Fibroblast of lung (primary cell): ENCODE measurements around the gene RTKN2. TPM values are rescaled to one million over a fixed set of nuclear protein-coding genes. Genes with fewer than 3 reads are reported as not detected.

Experiments used
- DNase-seq, 2 donors: peaks; one replicate each; pipeline versions ENCODE4 v3.0.0 to v3.0.0-alpha.2; 2010; ENCODE audit warnings: low read depth in 2 of 2
- H2AFZ ChIP-seq: 2 replicates; pipeline ENCODE4 v1.5.1; 2012; ENCODE audit warnings: low read length, control low read depth, inconsistent platforms
- H3K27ac ChIP-seq: 2 replicates; pipeline ENCODE4 v1.5.1; 2011; ENCODE audit warnings: low read length, control low read depth; ENCODE audit not compliant: insufficient read depth
- H3K27me3 ChIP-seq: 2 replicates; pipeline ENCODE4 v1.5.1; 2011; ENCODE audit warnings: mild to moderate bottlenecking, low read length; ENCODE audit not compliant: control insufficient read depth, insufficient read depth
- H3K36me3 ChIP-seq: 2 replicates; pipeline ENCODE4 v1.5.1; 2011; ENCODE audit warnings: low read length; ENCODE audit not compliant: control insufficient read depth, insufficient read depth
- H3K4me1 ChIP-seq: 2 replicates; pipeline ENCODE4 v1.5.1; 2011; ENCODE audit warnings: low read length; ENCODE audit not compliant: control insufficient read depth, insufficient read depth; ENCODE audit errors: extremely low read depth
- H3K4me2 ChIP-seq: 2 replicates; pipeline ENCODE4 v1.5.1; 2011; ENCODE audit warnings: low read length, control low read depth; ENCODE audit not compliant: insufficient read depth; ENCODE audit errors: extremely low read depth
- H3K4me3 ChIP-seq, 4 experiments: fragments of 200-600 bp in 1 of 4; sonication (generic) in 1 of 4; replicated peaks in 1 of 4; 2 replicates each; pipeline ENCODE4 v1.5.1; 2011 to 2016; ENCODE audit warnings: low read length in 4 of 4, low read depth in 3 of 4, mild to moderate bottlenecking in 3 of 4, control low read depth in 2 of 4, inconsistent platforms in 1 of 4, mixed read lengths in 1 of 4; ENCODE audit not compliant: insufficient read depth in 1 of 4; ENCODE audit errors: control extremely low read depth in 1 of 4
- H3K79me2 ChIP-seq: 2 replicates; pipeline ENCODE4 v1.5.1; 2012; ENCODE audit warnings: mild to moderate bottlenecking, low read length, inconsistent platforms; ENCODE audit not compliant: control insufficient read depth, insufficient read depth
- H3K9ac ChIP-seq: 2 replicates; pipeline ENCODE4 v1.5.1; 2011; ENCODE audit warnings: mild to moderate bottlenecking, low read length, control low read depth; ENCODE audit not compliant: insufficient read depth
- H3K9me3 ChIP-seq: 2 replicates; pipeline ENCODE4 v1.5.1; 2012; ENCODE audit warnings: low read depth, low read length; ENCODE audit not compliant: control insufficient read depth, insufficient read depth
- H4K20me1 ChIP-seq: 2 replicates; pipeline ENCODE4 v1.5.1; 2011; ENCODE audit warnings: low read length; ENCODE audit not compliant: control insufficient read depth, insufficient read depth; ENCODE audit errors: extremely low read depth
- EZH2 ChIP-seq: IDR thresholded peaks from 2 replicates; pipeline ENCODE4 v1.5.1; 2012; ENCODE audit warnings: low read length, control low read depth, mild to moderate bottlenecking; ENCODE audit errors: missing control alignments
- polyA plus RNA-seq, 2 donors: library from polyadenylated mRNA; depleted of rRNA in 1 of 2; stranded (reverse) in 1 of 2; unstranded in 1 of 2; fragments of >200 nt; gene quantifications; 2 replicates each; pipeline ENCODE4 v1.2.1, GENCODE V29; 2011 to 2012; ENCODE audit warnings: missing spikeins in 1 of 2
- total RNA-seq: library from RNA; depleted of rRNA; stranded (reverse); fragments of >200 nt; gene quantifications from 2 replicates; pipeline ENCODE4 v1.2.1, GENCODE V29; 2014
- TF ChIP-seq, protein P1 (sequence below), 2 donors: IDR thresholded peaks in 1 of 2; conservative IDR thresholded peaks in 1 of 2; 1 replicate in 1 of 2; 2 replicates in 1 of 2; pipeline ENCODE4 v1.5.1; 2011 to 2012; ENCODE audit warnings: low read length in 2 of 2, control low read depth in 1 of 2, inconsistent platforms in 1 of 2, low read depth in 1 of 2, mild to moderate bottlenecking in 1 of 2

The RTKN2 gene
- total and polyA plus RNA-seq, 2 donors (not counting 1 experiment from before 2014, with no cell fraction given), result 1.1 to 1.2 TPM

DNA sequence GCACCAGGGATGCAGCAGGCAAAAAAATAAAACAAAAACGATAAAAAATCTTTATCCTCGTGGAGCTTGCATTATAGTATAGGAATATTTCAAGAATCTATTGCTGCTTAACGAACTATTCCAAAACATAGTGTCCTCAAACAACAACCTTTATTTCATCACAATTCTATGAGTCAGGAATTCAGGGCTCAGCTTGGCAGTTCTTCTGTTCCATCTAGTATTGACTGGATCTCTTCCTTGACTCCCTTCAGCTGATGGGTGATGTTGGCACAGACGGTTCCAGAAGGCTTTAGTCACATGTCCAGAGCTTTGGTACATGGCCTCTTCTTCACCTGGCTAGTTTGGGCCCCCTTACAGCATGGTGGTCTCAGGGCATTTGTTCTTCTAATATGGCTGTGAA is 88.0 kb downstream of the RTKN2 start:
- TF ChIP-seq, protein P1, sequence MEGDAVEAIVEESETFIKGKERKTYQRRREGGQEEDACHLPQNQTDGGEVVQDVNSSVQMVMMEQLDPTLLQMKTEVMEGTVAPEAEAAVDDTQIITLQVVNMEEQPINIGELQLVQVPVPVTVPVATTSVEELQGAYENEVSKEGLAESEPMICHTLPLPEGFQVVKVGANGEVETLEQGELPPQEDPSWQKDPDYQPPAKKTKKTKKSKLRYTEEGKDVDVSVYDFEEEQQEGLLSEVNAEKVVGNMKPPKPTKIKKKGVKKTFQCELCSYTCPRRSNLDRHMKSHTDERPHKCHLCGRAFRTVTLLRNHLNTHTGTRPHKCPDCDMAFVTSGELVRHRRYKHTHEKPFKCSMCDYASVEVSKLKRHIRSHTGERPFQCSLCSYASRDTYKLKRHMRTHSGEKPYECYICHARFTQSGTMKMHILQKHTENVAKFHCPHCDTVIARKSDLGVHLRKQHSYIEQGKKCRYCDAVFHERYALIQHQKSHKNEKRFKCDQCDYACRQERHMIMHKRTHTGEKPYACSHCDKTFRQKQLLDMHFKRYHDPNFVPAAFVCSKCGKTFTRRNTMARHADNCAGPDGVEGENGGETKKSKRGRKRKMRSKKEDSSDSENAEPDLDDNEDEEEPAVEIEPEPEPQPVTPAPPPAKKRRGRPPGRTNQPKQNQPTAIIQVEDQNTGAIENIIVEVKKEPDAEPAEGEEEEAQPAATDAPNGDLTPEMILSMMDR (conservative IDR thresholded peaks at IDR 0.05 in 1 of 2, IDR thresholded peaks at IDR 0.05 in 1 of 2; ENCODE audit: low read depth in 1 of 2, low read length in 2 of 2), result no peak
- TF ChIP-seq EZH2, result no peak
- Histone ChIP-seq H3K79me2 (no peaks in the 10 kb centered on the region), H3K27me3 (no peaks in the 10 kb centered on the region), H3K9me3 (no peaks in the 10 kb centered on the region), H4K20me1 (no peaks in the 10 kb centered on the region), H3K4me2 (no peak overlapping the region), H2AFZ (no peak overlapping the region), H3K4me1 (no peaks in the 10 kb centered on the region), H3K9ac (no peak overlapping the region), H3K36me3 (no peaks in the 10 kb centered on the region), H3K27ac (no peak overlapping the region), H3K4me3 (no peak overlapping the region)
- DNase-seq, result no peak

DNA sequence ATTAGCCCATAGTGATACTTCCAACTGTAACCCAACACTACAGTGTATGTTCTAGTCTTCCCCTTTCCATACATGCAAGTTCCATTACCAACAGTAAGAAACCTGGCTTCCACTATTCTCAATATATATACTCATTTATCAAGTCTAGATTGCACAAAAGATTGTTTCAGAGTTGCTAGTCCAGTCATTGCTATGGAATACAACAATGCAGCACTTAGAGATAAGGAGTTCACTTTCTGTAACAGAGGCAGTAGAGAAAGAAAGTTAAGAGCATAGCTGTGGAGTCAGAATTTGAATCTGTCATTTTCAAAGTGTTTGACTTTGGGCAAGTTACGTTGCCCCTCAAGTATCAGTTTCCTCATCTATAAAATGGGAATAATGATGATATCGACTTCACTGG is 90.1 kb downstream of the RTKN2 start:
- Histone ChIP-seq H3K27me3 (no peaks in the 10 kb centered on the region), H3K4me3 (no peak overlapping the region), H4K20me1 (no peaks in the 10 kb centered on the region), H2AFZ (no peak overlapping the region), H3K4me2 (no peak overlapping the region), H3K9ac (no peak overlapping the region), H3K27ac (no peak overlapping the region), H3K4me1 (no peaks in the 10 kb centered on the region), H3K36me3 (no peaks in the 10 kb centered on the region), H3K79me2 (no peaks in the 10 kb centered on the region), H3K9me3 (no peaks in the 10 kb centered on the region)
- DNase-seq, result peak in 1 of 2 donors; percentile 81
- no peak for TF ChIP-seq EZH2
- TF ChIP-seq, protein P1 (conservative IDR thresholded peaks at IDR 0.05 in 1 of 2, IDR thresholded peaks at IDR 0.05 in 1 of 2; ENCODE audit: low read depth in 1 of 2, low read length in 2 of 2), result no peak

DNA sequence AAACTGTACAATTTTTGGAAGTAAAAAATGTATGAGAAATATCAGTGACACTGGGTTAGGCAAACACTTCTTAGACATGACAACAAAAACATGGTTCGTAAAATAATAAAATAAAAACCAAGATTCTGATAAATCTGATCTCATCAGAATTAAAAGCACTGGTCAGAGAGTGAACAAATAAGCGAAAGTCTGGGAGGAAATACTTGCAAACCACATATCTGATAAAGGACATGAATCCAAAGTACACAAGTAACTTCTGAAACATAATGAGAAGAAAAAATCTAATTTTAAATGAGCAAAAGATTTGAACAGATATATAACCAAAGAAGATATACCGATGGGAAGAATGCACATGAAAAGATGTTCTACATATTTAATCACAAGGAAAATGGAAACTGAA is 91.5 kb downstream of the RTKN2 start:
- no peak overlapping the region for H3K4me3 ChIP-seq
- no peaks in the 10 kb centered on the region for H3K4me1 ChIP-seq
- no peak overlapping the region for H2AFZ ChIP-seq
- no peaks in the 10 kb centered on the region for H3K27me3 ChIP-seq
- no peak overlapping the region for H3K9ac ChIP-seq
- H3K27ac ChIP-seq, result no peak overlapping the region
- H3K4me2 ChIP-seq, result no peak overlapping the region
- no peak for TF ChIP-seq EZH2
- TF ChIP-seq, protein P1 (conservative IDR thresholded peaks at IDR 0.05 in 1 of 2, IDR thresholded peaks at IDR 0.05 in 1 of 2; ENCODE audit: low read depth in 1 of 2, low read length in 2 of 2), result no peak
- no peaks in the 10 kb centered on the region for H3K36me3 ChIP-seq
- DNase-seq, result peak in 1 of 2 donors; percentile 57
- no peaks in the 10 kb centered on the region for H4K20me1 ChIP-seq
- H3K9me3 ChIP-seq, result no peaks in the 10 kb centered on the region
- no peaks in the 10 kb centered on the region for H3K79me2 ChIP-seq
